HG03575 (cell line): ENCODE results near the gene HPD.
A peak's percentile ranks its signal among the peaks of the same experiment; 100 is the strongest.
"Not testable (repeated sequence)": the region's sequence is repeated elsewhere in the genome, so short reads cannot be mapped to it uniquely, and the experiment has no call there.

Experiments
- ATAC-seq: cut with Tn5 transposase; IDR thresholded peaks from one replicate; pipeline ENCODE4 v1.9.1; 2021; ENCODE audit not compliant: unreplicated experiment, insufficient number of reproducible peaks, low FRiP score; ENCODE audit errors: extremely low read depth

Gene HPD

DNA sequence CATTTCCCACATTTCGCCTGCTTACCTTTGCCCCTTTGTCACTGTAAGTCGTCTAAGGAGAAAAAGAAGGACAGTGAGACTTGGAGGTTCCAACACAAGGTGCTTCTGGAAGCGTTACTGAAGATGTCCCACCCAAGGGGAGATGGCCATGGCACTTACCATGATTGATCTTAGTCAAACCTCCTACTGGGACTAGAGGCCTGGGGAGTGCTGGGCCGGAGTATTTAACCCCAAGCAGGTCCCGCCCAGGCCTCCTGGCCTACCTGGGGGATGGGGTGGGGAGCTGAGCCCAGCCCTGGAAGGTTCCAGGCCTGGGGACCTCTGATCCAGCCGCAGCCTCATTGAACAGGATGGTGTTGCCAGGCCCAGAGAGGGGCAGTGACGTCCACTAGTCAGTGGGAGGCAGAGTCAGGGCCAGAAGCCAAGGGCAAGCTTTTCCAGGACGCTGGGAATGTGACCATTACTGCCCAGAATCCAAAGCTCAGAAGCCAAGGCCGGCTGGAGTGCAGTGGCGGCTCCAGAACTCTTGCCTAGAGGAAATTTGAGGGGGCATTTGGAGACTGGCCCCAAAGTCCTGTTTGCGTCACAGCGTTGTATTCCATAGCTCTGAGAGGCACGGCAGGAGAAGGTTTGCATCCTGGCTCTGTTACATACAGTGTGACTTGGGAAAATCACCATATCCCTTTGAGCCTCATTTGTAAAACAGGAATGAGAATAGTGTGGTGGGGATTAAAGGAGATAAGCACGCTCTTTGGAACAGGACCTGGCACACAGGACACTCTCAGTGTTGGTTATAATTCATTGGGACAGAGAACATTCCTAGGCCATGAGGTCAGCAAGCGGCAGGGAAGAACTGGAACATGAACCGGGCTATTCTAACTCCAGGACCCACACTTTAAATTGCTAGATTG lies at the start of gene HPD:
HPD (minus strand) TSS at position 198 of the 911 bp plus-strand sequence; CDS start at position 162, 36 bp downstream.
- no peak for ATAC-seq

DNA sequence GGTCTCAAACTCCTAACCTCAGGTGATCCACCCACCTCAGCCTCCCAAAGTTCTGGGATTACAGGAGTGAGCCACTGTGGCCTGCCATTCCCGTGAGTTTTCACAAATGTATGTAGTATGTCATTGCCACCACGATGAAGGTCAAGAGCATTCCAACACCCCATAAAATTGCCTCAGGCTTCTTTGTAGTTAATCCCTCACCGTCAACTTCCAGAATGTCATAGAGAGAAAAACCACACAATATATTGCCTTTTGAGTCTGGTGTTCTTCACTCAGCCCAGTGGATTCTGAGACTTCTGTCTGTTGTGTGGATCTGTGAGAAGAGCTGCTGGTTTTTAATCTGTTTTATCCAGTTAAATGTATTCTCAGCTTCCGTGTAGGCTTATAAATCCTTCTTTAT lies 47.1 kb upstream of the HPD start:
- no peak for ATAC-seq

DNA sequence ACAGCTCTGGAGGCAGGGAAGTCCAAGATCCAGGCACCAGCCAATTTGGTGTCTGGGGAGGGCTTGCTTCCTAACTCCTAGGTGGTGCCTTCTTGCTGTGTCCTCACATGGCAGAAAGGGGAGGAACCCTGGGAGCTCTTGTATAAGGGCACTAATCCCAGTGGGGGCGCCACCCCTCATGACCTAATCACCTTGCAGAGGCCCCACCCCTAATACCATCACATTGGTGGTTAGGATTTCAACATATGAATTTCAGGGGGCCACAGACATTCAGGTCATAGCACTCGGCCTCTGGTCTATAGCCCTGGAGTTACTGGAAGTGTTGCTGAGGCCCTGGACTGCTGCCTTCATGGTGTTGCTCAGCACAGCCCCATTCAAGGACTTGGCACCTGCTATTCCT lies 44.5 kb upstream of the HPD start:
- ATAC-seq: no peak

DNA sequence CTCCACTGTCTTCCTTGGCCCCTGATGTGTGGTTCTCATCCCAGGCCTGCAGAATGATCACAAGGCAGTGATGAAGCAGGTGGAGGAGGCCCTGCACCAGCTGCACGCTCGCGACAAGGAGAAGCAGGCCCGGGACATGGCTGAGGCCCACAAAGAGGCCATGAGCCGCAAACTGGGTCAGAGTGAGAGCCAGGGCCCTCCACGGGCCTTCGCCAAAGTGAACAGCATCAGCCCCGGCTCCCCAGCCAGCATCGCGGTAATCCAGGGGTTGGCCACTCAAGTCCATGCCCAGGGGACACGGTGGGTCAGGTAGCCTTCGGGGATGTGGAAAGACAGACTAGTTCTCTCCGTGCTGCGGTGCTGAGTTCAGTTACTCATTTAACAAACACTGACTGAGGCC lies 40.9 kb upstream of the HPD start:
- ATAC-seq: no peak

DNA sequence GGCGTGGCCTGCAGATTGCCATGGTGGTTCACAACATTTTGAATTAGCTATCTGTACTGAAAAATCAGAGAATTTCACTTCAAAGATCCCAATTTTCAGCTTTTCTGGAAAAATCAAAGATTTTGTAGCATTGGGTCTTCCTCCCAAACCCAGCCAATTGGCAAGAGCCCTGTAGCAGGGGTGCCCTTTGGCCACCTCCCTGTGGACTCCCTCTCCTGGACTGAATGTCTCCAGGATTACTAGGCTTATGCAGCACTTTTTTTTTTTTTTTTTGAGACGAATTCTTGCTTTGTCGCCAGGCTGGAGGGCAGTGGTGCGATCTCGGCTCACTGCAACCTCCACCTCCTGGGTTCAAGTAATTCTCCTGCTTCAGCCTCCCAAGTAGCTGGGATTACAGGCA lies 39.6 kb upstream of the HPD start:
- ATAC-seq: no peak

DNA sequence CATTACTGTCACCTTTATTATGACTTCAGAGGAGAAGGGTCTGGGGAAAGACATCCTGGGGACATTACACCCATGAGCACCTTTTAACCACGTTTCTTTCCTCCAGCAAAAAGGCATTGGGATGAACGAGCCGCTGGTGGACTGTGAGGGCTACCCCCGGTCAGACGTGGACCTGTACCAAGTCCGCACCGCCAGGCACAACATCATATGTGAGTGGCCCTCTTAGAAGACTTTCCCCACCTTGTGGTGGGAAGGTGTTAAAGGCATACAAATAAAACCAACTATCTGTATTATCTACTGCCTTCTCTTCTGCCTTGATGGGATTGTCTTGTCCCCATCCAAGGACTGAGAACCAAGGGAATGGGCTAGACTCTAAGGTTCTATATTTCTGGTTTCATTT lies 36.0 kb upstream of the HPD start:
- ATAC-seq: no peak

DNA sequence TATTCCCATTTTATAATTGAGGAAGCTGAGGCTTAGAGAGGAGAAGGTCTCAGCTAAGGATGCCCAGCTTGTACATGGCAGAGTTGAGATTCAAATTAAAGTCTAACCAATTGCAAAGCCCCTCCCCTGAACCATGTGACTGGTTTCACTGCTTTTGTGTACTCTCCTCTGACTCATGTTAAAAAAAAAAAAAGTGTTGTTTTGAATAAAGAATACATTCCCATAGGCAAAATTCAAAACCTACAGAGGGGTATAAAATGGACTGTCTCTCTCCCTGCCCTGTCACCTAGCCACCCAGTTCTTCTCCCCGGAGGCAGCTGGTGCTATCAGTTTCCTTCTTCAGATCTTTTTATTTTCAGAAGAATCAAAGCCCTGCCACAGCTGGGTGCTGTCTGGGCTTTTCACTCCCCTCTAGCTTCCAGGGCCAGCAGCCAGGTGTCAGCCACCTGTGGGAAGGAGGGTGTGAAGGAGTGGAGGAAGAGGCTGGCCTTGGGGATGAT lies 35.4 kb upstream of the HPD start:
- no peak for ATAC-seq

DNA sequence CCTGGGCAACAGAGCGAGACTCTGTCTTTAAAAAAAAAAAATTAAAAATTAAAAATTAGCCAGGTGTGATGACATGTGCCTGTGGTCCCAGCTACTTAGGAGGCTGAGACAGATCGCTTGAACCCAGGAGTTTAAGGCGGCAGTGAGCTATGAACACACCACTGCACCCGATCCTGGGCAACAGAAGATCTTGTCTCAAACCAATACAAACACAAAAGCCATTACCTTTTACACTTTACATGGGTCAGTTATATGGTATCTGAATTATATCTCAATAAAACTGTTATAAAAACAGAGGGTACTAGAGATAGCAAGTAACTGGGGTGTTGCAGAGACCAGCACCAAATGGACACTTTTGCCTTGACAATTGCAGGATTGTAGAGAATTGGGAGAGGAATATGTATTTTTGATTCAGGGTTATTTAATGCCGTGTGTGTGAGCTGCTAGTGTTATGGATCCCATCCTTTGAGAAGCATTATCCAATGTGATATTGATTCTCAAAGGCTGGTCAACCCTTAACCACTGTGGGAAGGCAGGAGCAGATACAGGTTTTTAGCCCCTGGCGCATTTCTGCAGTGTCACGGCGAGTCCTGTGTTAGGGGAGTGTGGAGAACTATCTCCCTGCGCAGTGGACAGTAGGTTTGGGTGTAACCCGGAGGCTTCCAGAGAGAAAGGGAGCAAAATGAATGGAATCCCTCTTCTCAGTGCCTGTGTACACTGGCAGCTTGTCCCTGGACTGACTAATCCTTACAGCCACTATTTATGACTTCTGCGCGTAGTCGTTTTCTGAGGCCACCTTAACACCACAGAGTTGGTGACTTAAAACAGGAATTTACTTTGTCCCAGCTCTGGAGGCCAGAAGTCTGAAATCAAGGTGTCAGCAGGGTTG lies 34.3 kb upstream of the HPD start:
- no peak for ATAC-seq

DNA sequence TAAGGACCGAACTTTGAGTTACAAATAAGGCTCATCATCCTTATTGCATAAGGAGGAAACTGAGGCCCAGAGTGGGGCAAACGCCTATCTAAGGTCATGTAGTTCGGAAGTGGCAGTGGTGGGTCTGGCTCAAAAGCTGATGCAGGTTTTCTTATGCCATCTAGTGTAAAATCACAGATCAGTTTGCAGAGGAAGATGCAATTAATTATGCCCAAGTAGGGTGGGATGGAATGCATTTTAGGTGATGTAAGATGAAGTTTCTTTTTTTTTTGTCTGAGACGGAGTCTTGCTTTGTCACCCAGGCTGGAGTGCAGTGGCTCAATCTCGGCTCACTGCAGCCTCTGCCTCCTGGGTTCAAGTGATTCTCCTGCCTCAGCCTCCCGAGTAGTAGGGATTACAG lies 31.0 kb upstream of the HPD start:
- ATAC-seq: not testable (repeated sequence)

DNA sequence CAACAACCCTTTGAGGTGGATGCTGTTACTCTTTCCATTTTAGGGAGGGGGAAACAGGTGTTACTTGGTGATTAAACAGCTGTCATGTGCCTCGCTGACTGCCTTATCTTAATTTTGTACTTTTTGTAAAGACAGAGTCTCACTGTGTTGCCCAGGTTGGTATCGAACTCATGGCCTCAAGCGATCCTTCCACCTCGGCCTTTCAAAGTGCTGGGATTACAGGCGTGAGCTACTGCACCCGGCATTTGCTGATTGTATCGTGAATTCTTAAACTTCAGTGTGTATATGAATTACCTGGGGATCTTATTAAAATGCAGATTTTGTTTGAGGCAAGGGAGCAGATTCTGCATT lies 30.6 kb upstream of the HPD start:
- no peak for ATAC-seq

DNA sequence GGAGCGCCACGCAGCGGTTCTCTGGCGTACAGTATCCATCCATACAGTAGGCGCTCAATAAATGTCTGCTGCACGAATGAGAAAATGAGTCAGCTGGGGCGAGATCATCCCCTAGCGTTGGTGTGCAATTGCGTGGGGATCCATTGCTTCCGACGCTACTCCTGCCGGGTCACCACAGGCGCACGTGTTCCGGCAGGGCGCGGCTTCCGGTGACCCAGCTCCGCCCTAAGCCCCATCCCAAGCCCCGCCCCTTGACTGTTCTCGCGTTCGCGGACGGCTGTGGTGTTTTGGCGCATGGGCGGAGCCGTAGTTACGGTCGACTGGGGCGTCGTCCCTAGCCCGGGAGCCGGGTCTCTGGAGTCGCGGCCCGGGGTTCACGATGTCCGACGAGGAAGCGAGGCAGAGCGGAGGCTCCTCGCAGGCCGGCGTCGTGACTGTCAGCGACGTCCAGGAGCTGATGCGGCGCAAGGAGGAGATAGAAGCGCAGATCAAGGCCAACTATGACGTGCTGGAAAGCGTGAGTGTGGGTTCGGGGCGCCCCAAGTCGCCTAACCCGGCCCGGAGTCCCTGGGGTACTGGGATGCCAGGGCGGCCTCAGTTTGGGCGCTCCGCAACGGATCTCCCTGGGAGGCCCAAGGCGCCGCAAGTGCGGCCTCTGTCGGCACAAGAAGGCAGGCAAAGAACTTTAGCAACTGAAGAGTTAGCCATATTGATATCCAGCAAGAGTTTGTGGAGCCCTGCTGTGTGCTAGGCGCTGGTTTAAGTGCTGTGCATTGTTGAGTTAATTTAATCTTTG lies 30.0 kb upstream of the HPD start, which contains the start of gene PSMD9:
PSMD9 (plus strand) TSS at position 313 of the 796 bp plus-strand sequence; CDS start at position 380, 67 bp downstream.
- peak; percentile 45 for ATAC-seq

DNA sequence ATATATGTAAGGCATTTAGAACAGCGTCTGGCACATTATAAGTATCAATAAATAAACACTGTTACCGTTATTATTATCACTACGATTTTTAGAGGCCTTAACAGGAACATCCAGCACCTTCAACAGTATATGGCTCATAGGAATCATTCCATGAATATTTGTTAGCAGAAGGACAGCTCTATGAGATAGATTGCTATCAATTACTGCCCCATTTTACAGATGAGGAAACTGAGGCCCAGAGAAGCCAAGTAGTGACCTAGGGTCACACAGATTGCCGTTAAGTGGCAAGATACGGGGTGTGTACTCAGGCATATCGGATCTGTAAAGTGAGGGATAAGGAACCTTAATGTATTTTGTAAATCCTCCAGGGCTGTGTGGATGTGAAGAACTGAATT lies 29.4 kb upstream of the HPD start:
- ATAC-seq: no peak

DNA sequence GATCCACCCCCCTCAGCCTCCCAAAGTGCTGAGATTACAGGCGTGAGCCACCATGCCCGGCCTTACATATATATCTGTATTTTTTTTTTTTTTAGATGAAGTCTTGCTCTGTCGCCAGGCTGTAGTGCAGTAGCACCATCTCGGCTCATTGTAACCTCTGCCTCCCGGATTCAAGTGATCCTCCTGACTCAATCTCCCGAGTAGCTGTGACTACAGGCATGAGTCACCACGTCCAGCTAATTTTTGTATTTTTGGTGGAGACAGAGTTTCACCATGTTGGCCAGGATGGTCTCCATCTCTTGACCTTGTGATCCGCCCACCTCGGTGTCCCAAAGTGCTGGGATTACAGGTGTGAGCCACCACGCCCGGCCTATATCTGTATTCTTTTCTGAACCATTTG lies 26.5 kb upstream of the HPD start:
- not testable (repeated sequence) for ATAC-seq

DNA sequence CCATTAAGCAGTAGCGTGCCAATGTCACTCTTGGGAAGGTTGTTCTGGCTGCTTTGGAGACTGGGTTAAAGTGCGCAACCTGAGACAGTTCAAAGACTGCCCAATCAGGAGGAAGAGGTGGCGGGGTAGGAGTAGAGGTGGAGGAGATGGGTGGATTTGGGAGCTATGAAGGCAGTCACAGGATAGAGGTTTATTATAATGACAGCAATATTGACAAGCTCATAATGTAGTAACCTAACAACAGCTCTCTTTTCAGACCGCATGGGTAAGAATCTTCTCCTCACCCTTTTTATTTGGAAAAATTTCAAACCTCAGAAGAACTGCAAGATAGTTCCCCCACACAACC lies 24.6 kb upstream of the HPD start:
- no peak for ATAC-seq

DNA sequence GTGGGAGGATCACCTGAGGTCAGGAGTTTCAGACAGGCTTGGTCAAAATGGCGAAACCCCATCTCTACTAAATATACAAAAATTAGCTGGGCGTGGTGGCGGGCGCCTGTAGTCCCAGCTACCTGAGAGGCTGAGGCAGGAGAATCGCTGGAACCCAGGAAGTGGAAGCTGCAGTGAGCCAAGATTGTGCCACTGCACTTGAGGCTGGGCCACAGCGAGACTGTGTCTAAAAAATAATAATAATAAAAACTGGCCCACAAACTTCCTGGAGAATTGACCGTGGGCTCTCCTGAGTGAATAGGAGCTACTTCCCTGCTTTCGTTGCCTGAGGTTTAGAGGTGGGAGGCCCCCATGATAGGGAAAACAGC lies 17.4 kb upstream of the HPD start:
- ATAC-seq: not testable (repeated sequence)

DNA sequence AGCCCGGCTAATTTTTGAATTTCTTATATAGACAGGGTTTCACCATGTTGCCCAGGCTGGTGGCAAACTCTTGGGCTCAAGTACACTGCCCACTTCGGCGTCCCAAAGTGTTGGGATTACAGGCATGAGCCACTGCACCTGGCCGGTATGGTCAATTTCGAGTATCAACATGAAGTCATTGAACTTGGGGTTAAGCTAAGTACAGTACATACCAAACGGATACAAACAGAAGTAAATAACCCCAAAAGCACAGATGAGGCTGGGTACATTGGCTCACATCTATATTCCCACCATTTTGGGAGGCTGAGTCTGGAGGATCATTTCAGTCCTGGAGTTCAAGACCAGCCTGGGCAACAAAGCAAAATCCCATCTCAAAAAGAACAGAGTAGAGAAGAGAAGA lies 16.9 kb upstream of the HPD start:
- no peak for ATAC-seq

DNA sequence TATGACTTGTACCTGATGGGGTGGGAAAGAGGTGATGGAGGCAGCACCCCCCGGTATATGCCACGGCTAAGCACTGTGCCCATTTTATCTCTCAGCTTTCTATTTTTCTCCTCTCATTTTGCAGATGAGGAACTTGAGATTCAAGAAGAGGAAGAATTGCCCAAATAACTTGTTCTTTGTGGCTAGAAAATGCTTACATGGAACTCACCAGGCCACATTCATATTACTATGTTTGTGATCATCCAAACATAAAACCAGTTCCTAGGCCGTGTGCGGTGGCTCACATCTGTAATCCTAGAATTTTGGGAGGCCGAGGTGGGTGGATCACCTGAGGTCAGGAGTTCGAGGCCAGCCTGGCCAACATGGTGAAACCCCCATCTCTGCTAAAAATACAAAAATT lies 15.4 kb upstream of the HPD start:
- ATAC-seq: no peak

DNA sequence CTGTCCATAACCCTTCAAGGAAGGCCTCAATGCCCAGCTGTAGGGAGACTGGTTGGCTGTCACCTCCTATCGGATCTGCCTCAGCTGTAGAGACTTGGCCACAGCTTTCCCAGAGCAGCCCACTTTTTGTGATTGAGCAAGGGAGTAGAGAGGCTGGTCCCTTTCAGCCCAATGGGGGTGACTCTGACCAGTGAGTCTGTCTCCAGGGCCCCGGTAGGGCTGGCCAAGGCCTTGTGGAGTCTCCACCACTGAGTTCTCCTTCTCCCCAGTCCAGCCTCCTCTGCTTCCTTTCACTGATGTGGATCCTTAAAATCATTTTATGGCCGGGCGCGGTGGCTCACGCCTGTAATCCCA lies 14.5 kb upstream of the HPD start:
- ATAC-seq: no peak

DNA sequence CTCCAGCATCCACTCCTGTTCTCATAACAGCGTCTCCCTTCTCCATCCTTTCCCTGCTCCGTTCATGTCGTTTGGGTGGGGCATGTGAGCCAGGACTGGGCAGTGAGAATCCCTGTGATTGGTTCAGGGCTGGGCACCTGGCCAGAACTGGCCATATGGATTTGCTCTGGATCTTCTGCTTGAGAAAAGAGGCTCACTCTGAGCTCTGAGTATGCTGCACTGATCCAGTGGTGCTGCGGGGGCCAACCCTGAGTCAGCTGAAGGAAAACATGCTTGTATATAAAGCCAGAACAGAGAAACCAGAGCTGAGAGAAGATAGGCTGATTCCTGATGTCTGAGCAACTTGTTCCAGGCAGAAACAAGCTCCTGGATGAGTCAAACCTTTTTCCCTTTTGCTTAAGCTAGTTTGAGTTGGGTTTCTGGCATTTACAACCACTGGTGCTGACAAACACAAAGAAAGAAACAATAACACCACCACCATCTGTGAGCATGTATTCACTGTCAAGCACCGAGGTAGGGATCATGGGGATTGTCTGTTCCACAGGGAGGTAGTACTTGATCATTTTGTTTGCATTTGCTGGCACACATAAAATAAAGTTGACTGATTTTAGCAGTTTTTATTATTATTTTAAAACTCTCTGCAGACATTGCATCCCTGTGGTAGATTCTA lies 14.0 kb upstream of the HPD start:
- ATAC-seq: no peak
